Hepatocyte (in vitro differentiated cells): ENCODE measurements around the gene RFXAP. TPM values are rescaled to one million over a fixed set of nuclear protein-coding genes. Genes with fewer than 3 reads are reported as not detected.

Experiments
- DNase-seq: peaks from one replicate; pipeline ENCODE4 v3.0.0-alpha.2; 2016; ENCODE audit warnings: low spot score
- H2AFZ ChIP-seq: fragments of 200-600 bp; sonication (generic); 2 replicates; pipeline ENCODE4 v1.6.0; 2016; ENCODE audit warnings: antibody characterized with exemption, mild to moderate bottlenecking
- H3K27ac ChIP-seq: fragments of 200-600 bp; sonication (generic); 2 replicates; pipeline ENCODE4 v1.5.1; 2016; ENCODE audit warnings: mild to moderate bottlenecking
- H3K27me3 ChIP-seq: fragments of 200-600 bp; sonication (generic); 2 replicates; pipeline ENCODE4 v1.6.1; 2016
- H3K36me3 ChIP-seq: fragments of 200-600 bp; sonication (generic); replicated peaks from 2 replicates; pipeline ENCODE4 v1.5.1; 2016; ENCODE audit warnings: low read depth; ENCODE audit not compliant: insufficient read depth
- H3K4me1 ChIP-seq: fragments of 200-600 bp; sonication (generic); 2 replicates; pipeline ENCODE4 v1.5.1; 2016; ENCODE audit warnings: mild to moderate bottlenecking, moderate library complexity; ENCODE audit not compliant: insufficient read depth
- H3K4me2 ChIP-seq: fragments of 200-600 bp; sonication (generic); 2 replicates; pipeline ENCODE4 v1.6.0; 2016
- H3K4me3 ChIP-seq: fragments of 200-600 bp; sonication (generic); 2 replicates; pipeline ENCODE4 v1.5.1; 2016; ENCODE audit warnings: mild to moderate bottlenecking
- H3K79me2 ChIP-seq: fragments of 200-600 bp; sonication (generic); 2 replicates; pipeline ENCODE4 v1.6.0; 2017; ENCODE audit warnings: mild to moderate bottlenecking
- H3K9me2 ChIP-seq: fragments of 200-600 bp; sonication (generic); replicated peaks from 2 replicates; pipeline ENCODE4 v1.6.0; 2017; ENCODE audit warnings: mild to moderate bottlenecking; ENCODE audit not compliant: insufficient read depth
- H3K9me3 ChIP-seq: fragments of 200-600 bp; sonication (generic); 2 replicates; pipeline ENCODE4 v1.5.1; 2016; ENCODE audit warnings: low read depth, mild to moderate bottlenecking
- H4K20me1 ChIP-seq: fragments of 200-600 bp; sonication (generic); 2 replicates; pipeline ENCODE4 v1.6.0; 2016; ENCODE audit warnings: mild to moderate bottlenecking; ENCODE audit not compliant: insufficient read depth, poor library complexity, severe bottlenecking
- CTCF ChIP-seq: fragments of 200-600 bp; sonication (generic); IDR thresholded peaks from 2 replicates; pipeline ENCODE4 v1.5.1; 2016; ENCODE audit warnings: antibody characterized with exemption, mild to moderate bottlenecking; ENCODE audit not compliant: poor library complexity
- EZH2 ChIP-seq: fragments of 200-600 bp; sonication (generic); IDR thresholded peaks from 2 replicates; pipeline ENCODE4 v1.6.1; 2016; ENCODE audit warnings: antibody characterized with exemption, mild to moderate bottlenecking, borderline replicate concordance
- EZH2phosphoT487 ChIP-seq: fragments of 200-600 bp; sonication (generic); IDR thresholded peaks from one replicate; pipeline ENCODE4 v1.6.1; 2018; ENCODE audit warnings: antibody characterized with exemption, mild to moderate bottlenecking, low read depth, moderate library complexity; ENCODE audit not compliant: unreplicated experiment, severe bottlenecking
- WGBS: methylation state at CpG from one replicate; pipeline ENCODE4 v1.1.6; 2016; ENCODE audit warnings: low lambda C conversion rate; ENCODE audit errors: missing lambda C conversion rate; 5-methylcytosine and 5-hydroxymethylcytosine counted together
- polyA plus RNA-seq: library from polyadenylated mRNA; unstranded; fragments of >200 nt; fragmentation: Nextera tagmentation; extraction: Ambion mirVana; gene quantifications from 2 replicates; pipeline ENCODE4 v1.2.1, GENCODE V29; 2016
- total RNA-seq: library from RNA; depleted of rRNA; stranded (reverse); fragments of >200 nt; gene quantifications from 2 replicates; pipeline ENCODE4 v1.2.3, GENCODE V29; 2014

The RFXAP gene
- total and polyA plus RNA-seq, 2 experiments from 2014 or later = 2.9 to 5.8 TPM

GRCh38 chr13:36837354-36838092 is 18.5 kb downstream of the RFXAP start:
- no peaks in the 10 kb centered on the region for H4K20me1 ChIP-seq
- H3K4me3 ChIP-seq = no peak overlapping the region
- H3K9me3 ChIP-seq = no peaks in the 10 kb centered on the region
- no peak overlapping the region for H3K4me2 ChIP-seq
- no peaks in the 10 kb centered on the region for H3K36me3 ChIP-seq
- H3K27me3 ChIP-seq = no peaks in the 10 kb centered on the region
- 73% methylated on average over 4 of the region's 4 CpGs for WGBS
- no peaks in the 10 kb centered on the region for H3K79me2 ChIP-seq
- H2AFZ ChIP-seq = no peak overlapping the region
- no peak for DNase-seq
- H3K27ac ChIP-seq = no peak overlapping the region
- H3K4me1 ChIP-seq = no peaks in the 10 kb centered on the region
- TF ChIP-seq EZH2 = no peak
- no peak for TF ChIP-seq CTCF
- TF ChIP-seq EZH2phosphoT487 = no peak
- H3K9me2 ChIP-seq = no peaks in the 10 kb centered on the region

- H4K20me1 ChIP-seq = no peaks in the 10 kb centered on the region
- DNase-seq = no peak
- H3K4me3 ChIP-seq = no peak overlapping the region
- no peaks in the 10 kb centered on the region for H3K27me3 ChIP-seq
- WGBS = 59% methylated on average over 3 of the region's 3 CpGs
- no peak overlapping the region for H3K4me2 ChIP-seq
- no peaks in the 10 kb centered on the region for H3K36me3 ChIP-seq
- H3K9me3 ChIP-seq = no peaks in the 10 kb centered on the region
- H3K9me2 ChIP-seq = no peaks in the 10 kb centered on the region
- H3K79me2 ChIP-seq = no peaks in the 10 kb centered on the region
- H3K27ac ChIP-seq = no peak overlapping the region
- no peak for TF ChIP-seq EZH2phosphoT487
- no peak for TF ChIP-seq CTCF
- H2AFZ ChIP-seq = no peak overlapping the region
- H3K4me1 ChIP-seq = no peaks in the 10 kb centered on the region
Measured at GRCh38 chr13:36839281-36839680, 20.3 kb downstream of the RFXAP start.

- H3K9me2 ChIP-seq = no peaks in the 10 kb centered on the region
- WGBS = 93% methylated on average over 12 of the region's 12 CpGs
- H3K79me2 ChIP-seq = no peaks in the 10 kb centered on the region
- H3K36me3 ChIP-seq = no peaks in the 10 kb centered on the region
- H3K27me3 ChIP-seq = no peaks in the 10 kb centered on the region
- no peak overlapping the region for H3K4me3 ChIP-seq
- TF ChIP-seq EZH2phosphoT487 (no peak), EZH2 (no peak), CTCF (no peak)
- DNase-seq = no peak
- H3K9me3 ChIP-seq = no peaks in the 10 kb centered on the region
- no peak overlapping the region for H3K4me2 ChIP-seq
- H2AFZ ChIP-seq = no peak overlapping the region
- H4K20me1 ChIP-seq = no peaks in the 10 kb centered on the region
- no peaks in the 10 kb centered on the region for H3K4me1 ChIP-seq
- no peak overlapping the region for H3K27ac ChIP-seq
Measured at GRCh38 chr13:36839981-36840380, 21.0 kb downstream of the RFXAP start.
